ENCODE data around the gene DLX4.

DNA sequence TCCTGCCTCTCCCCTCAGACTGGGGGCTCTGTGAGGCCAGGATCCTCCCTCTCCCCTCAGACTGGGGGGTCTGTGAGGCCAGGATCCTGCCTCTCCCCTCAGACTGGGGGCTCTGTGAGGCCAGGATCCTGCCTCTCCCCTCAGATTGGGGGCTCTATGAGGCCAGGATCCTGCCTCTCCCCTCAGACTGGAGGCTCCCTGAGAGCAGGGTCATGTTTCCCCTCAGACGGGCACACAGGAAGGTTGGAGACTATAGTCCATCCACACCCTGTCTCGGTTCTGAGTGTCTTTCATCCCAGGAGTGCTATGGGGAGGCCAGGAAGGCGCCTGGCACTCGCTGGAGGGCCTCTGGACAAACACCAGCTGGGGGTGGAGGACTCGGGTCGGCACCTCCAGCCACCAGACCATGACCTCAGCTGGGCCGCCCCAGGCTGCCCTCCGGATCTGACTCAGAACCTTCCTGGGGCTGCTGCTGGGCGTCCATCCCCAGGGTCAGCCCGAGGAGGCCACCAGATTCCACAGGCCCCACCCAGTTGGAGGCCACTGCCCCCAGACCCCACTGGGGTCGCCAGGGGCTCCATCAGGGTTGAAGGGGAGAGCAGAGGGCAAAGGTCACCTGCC, 21.9 kb upstream of the DLX4 start:
- TF ChIP-seq CTCF (conservative IDR thresholded peaks at IDR 0.05; ENCODE audit: low read depth, low read length) (no peak), EZH2 (IDR thresholded peaks at IDR 0.05; ENCODE audit: low read length, unreplicated experiment) (no peak), EZH2phosphoT487 (IDR thresholded peaks at IDR 0.05; ENCODE audit: borderline replicate concordance, low read length) (no peak)
